GM13976 (cell line): ENCODE data around the gene TTC24.

ENCODE experiments used
- DNase-seq: peaks from one replicate; pipeline ENCODE4 v3.0.0; 2012; ENCODE audit warnings: low spot score
- in situ Hi-C: fragments of 300-500 bp; cut with MboI; formaldehyde crosslinking; loops from one replicate; pipeline ENCODE4 v1.12.0; 2022; ENCODE audit warnings: low sequenced_read_pairs, mixed read lengths, inconsistent platforms; ENCODE audit not compliant: unreplicated experiment
- TF ChIP-seq, protein P1 (sequence below): IDR thresholded peaks from 2 replicates; pipeline ENCODE4 v1.5.1; 2012; ENCODE audit warnings: borderline replicate concordance, mild to moderate bottlenecking; ENCODE audit not compliant: insufficient read depth; ENCODE audit errors: extremely low read depth, missing control alignments, control extremely low read depth

The TTC24 gene

DNA sequence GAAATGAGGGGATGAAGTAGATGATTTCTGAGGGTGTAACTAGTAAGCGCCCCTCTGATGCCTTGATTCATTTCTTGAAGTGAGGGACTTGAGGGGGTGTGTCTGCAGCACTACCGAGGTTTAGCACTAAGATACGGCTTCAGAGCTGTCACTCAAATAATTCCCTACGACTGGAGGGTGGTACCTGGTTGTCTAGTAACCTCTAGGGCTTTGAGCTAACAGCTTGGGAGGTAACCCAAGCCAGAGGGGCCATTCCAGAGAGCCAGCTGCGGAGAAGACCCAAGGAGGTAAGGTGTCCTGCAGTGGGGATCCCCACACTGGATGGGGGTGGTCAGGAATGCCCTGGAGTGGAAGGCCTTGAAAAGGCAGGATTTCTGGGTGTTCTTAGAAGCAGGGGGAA, at the start of gene TTC24:
Gene TTC24, plus strand, starts transcription at position 252 of the 400 bp plus-strand sequence. CDS start 1,642 bp downstream, outside the sequence.
- DNase-seq, result no peak
- TF ChIP-seq, protein P1, sequence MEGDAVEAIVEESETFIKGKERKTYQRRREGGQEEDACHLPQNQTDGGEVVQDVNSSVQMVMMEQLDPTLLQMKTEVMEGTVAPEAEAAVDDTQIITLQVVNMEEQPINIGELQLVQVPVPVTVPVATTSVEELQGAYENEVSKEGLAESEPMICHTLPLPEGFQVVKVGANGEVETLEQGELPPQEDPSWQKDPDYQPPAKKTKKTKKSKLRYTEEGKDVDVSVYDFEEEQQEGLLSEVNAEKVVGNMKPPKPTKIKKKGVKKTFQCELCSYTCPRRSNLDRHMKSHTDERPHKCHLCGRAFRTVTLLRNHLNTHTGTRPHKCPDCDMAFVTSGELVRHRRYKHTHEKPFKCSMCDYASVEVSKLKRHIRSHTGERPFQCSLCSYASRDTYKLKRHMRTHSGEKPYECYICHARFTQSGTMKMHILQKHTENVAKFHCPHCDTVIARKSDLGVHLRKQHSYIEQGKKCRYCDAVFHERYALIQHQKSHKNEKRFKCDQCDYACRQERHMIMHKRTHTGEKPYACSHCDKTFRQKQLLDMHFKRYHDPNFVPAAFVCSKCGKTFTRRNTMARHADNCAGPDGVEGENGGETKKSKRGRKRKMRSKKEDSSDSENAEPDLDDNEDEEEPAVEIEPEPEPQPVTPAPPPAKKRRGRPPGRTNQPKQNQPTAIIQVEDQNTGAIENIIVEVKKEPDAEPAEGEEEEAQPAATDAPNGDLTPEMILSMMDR, result no peak
- in situ Hi-C loops, result no loop called here

DNA sequence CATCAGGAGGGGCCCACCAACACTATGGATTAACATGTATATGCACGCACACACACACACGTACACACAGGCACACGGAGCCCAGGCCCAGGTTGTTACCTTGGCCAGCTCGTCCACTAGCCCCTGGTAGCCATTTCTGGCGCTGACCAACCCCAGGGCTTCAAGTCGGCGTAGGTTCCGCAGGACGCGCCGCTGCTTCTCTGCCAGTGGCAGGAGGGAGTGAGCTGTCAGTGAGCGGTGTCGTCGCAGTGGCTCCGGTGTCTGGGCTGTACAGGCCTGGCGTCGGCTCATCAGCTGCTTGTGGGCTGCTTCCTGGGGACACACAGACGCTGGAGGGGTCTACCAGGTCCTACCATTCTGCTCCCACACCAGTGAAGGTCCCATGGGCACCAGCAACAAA, 49.5 kb upstream of the TTC24 start:
- TF ChIP-seq, protein P1, result no peak
- in situ Hi-C loops, result no loop called here
- no peak for DNase-seq

DNA sequence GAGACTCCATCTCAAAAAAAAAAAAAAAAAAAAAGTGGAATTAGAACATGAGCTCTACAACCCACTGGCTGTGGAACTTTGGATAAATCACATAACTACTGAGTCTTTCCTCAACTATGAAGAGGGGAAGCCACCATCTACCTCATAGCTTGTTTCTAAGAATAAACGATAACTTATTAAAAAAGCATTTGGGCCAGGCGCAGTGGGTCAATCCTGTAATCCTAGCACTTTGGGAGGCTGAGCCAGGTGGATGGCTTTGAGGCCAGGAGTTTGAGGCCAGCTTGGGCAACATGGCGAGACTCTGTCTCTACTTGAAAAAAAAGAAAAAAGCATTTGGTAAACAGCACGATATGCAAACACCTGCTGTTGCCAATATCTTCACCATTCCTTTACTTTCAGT, 47.1 kb upstream of the TTC24 start:
- in situ Hi-C loops, result no loop called here
- TF ChIP-seq, protein P1, result no peak
- no peak for DNase-seq

- in situ Hi-C loops, result no loop called here
- TF ChIP-seq, protein P1, result no peak
- DNase-seq, result no peak
These were observed 45.8 kb upstream of the TTC24 start for GRCh38 chr1:156533568-156534220.

DNA sequence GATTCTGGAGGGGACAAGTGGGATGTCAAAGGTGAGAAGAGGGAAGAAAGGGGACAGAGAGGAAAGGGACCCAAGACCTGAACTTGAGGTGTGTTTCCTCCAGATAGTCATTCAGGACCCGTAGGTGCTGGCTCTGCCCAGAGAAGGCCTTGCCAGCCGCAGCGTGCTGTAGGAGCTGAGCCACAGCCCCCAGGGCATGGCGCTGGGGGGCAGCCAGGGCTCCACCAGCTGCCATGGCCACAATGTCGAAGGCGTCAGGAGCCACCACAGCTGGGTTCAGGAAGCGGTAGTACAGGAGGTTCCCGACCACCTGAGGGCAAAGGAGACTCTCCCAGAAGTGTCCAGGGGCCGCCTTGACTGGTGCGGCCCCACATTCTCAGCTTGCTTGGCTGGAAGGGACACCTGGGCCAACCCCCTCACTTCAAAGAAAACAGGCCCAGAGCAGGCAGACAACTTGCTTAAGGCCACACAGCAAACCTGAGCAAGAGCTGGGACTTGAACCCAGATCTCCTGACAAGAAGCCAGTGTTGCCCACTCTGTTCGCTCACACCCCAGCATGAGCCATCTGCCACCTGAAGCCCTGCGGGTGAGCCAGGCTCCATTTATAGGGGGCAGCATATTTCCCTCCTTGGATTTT, 45.0 kb upstream of the TTC24 start:
- DNase-seq, result no peak
- in situ Hi-C loops, result no loop called here
- TF ChIP-seq, protein P1, result no peak

- TF ChIP-seq, protein P1, result no peak
- DNase-seq, result no peak
- in situ Hi-C loops, result no loop called here
These were observed 42.5 kb upstream of the TTC24 start for GRCh38 chr1:156537027-156537426.
